Fibroblast of pulmonary artery (primary cell): ENCODE results near the gene NPTN.

Experiments used
- DNase-seq: peaks from one replicate; pipeline ENCODE4 v3.0.0-alpha.2; 2010; ENCODE audit warnings: low read depth
- H3K4me3 ChIP-seq: replicated peaks from 2 replicates; pipeline ENCODE4 v1.5.1; 2011; ENCODE audit warnings: low read depth, mild to moderate bottlenecking, control low read depth, low read length, moderate library complexity
- TF ChIP-seq, protein P1 (sequence below): IDR thresholded peaks from 2 replicates; pipeline ENCODE4 v1.5.1; 2011; ENCODE audit warnings: mild to moderate bottlenecking, control low read depth, low read length, inconsistent platforms; ENCODE audit errors: missing control alignments

The NPTN gene

DNA sequence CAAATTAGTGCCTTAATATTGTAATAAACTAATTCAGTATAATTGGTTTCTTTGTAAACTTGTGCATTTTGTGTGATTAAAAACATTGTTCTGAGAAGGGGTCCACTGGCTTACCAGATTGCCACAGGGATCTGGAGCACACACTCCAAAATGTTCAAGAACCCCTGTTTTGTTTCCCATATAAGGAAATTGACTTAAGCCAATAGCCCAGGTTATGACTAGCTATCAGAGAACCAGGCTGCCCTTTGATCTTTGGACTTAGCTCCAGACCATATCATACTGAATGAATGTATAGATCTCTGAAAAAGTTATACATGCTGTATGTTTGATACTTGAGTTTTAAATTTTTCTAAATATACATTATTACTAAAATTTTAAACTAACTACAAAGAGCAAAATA, 91.7 kb downstream of the NPTN start:
- TF ChIP-seq, protein P1, sequence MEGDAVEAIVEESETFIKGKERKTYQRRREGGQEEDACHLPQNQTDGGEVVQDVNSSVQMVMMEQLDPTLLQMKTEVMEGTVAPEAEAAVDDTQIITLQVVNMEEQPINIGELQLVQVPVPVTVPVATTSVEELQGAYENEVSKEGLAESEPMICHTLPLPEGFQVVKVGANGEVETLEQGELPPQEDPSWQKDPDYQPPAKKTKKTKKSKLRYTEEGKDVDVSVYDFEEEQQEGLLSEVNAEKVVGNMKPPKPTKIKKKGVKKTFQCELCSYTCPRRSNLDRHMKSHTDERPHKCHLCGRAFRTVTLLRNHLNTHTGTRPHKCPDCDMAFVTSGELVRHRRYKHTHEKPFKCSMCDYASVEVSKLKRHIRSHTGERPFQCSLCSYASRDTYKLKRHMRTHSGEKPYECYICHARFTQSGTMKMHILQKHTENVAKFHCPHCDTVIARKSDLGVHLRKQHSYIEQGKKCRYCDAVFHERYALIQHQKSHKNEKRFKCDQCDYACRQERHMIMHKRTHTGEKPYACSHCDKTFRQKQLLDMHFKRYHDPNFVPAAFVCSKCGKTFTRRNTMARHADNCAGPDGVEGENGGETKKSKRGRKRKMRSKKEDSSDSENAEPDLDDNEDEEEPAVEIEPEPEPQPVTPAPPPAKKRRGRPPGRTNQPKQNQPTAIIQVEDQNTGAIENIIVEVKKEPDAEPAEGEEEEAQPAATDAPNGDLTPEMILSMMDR: no peak
- DNase-seq: no peak
- no peak overlapping the region for H3K4me3 ChIP-seq

DNA sequence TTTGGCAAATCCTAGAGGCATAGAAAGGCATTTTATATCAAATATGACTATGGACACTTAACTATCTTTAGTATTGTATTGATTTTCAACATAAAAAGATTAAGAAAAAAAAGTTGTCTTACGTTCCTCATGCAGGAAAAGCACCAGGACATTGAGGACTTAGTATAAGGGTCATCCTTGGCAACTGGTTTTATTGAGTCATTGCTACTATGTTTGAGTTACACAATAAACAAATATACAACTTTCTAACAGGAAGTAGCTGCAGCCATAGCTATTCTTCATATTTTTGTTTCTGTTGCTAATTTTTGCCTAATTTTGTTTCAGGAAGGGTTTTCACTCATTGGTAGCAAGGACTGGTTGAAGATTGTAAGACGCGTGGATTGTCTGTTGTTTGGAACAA, 93.0 kb downstream of the NPTN start:
- no peak overlapping the region for H3K4me3 ChIP-seq
- TF ChIP-seq, protein P1: no peak
- peak; percentile 23 for DNase-seq

DNA sequence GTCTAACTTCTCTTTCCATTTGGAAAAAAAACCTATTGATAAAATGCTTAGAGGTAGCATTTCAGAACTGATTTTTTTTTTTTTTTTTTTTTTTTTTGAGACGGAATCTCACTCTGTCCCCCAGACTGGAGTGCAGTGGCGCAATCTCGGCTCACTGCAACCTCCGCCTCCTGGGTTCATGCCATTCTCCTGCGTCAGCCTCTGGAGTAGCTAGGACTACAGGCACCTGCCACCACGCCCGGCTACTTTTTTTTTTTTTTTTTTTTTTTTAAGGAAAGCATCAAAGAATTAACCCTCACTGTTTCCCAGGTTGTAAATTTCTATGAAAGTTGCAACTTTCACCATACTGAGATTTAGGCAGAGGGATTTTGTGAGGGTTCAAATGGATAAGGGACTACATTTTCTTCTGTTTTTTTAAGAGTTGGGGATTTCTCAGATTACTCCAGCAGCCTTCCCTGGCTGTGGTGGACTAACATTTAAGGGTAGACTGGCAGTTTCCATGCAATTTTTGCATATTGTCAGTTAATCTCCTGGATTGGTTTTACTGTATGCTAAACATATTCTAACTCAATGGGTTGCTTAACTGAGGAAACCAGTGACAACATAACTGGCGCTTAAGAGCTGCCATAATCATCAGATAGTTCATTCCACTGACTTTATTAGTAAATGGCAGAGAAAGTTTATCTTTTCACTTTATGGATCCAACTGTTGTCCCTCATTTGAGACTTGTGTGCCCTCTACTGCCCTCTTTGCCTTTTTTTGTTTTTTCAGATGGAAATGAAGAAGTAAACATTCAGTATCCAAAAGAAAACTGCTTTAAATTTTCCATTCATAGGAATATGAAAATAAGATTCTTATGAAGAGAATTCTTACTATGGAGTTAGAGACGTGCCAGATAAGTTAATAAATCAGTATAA, 93.7 kb downstream of the NPTN start:
- TF ChIP-seq, protein P1: no peak
- no peak overlapping the region for H3K4me3 ChIP-seq
- DNase-seq: no peak

DNA sequence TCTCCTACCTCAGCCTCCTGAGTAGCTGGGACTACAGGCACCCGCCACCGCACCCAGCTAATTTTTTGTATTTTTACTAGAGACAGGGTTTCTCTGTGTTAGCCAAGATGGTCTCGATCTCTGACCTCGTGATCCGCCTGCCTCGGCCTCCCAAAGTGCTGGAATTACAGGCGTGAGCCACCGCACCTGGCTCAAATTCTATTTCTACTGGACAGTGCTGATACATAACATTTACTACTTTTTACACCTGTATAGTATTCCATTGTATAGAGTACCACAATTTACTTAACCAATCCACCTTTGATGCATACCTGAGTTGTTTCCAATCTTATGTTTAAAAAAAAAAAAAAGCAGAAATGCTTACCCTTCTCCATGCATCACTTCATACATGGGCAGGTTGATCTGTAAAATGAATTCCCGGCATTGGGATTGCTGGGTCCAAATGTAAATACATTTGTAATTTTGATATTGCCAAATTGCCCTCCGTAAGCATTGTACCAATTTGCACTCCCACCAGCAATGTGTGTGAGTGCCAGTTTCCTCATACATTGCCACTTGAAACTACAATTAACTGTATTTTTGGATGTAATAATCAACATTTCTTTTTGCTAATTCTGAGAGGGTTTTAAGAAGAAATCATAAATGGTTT, 94.5 kb downstream of the NPTN start:
- no peak overlapping the region for H3K4me3 ChIP-seq
- TF ChIP-seq, protein P1: no peak
- DNase-seq: no peak

DNA sequence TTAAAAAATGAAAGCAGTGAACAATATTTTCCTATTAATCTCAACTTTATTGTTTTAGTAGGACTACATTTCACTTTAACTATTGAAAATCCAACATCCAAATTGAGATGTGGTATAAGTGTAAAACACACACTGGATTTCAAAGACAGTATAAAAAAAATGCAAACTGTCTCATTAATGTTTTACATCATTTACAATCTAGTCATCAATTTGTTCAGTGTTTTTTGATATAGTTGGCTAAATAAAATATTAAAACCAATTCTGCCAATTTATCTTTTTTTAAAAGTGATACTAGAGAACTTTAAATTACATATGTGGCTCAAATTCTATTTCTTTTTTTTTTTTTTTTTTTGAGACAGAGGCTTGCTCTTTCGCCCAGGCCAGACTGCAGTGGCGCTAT, 95.1 kb downstream of the NPTN start:
- TF ChIP-seq, protein P1: no peak
- no peak overlapping the region for H3K4me3 ChIP-seq
- no peak for DNase-seq

GRCh38 chr15:73530649-73531048, 102.5 kb downstream of the NPTN start:
- no peak for DNase-seq
- no peak overlapping the region for H3K4me3 ChIP-seq
- TF ChIP-seq, protein P1: no peak
